ENCODE data around the gene NPTN. TPM values are rescaled to one million over a fixed set of nuclear protein-coding genes. Genes with fewer than 3 reads are reported as not detected.

NPTN gene
- total RNA-seq, 2 donors from 2014 or later, result 85.4 to 110 TPM

DNA sequence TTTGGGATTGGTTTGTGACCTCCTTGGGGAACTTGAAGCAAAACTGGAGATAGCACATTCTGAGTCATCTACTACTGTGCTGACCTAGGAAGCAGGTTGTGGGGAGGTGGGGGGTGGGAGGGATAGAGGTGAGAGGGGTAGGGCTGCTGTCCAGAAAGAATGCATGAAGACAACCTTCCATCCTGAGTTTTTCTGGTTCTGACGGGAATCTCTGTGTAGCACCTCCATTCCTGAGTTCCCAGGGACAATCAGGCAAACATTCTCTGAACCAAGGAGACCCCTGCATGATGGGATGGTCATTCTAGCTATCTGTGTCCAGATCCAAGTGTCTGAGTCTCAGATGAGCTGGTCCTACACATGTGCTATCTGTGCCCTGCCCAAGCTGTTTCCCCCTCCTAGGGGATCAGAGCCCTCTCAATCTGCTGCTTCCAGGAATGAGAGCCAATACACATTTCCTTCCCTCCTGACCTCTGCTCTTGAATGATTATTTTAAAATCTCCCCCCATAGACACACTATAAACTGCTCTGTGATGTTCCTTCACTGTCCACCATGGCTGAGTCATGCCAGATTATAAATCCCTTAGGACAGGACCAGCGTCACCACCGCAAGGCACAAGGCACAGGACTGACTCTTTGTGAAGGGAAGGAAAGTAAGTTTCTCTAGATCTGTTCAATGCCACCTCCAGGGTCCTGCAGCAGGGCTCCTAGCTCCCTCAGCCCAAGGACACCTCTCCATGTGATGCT is 48.8 kb upstream of the NPTN start:
- TF ChIP-seq, protein P1, sequence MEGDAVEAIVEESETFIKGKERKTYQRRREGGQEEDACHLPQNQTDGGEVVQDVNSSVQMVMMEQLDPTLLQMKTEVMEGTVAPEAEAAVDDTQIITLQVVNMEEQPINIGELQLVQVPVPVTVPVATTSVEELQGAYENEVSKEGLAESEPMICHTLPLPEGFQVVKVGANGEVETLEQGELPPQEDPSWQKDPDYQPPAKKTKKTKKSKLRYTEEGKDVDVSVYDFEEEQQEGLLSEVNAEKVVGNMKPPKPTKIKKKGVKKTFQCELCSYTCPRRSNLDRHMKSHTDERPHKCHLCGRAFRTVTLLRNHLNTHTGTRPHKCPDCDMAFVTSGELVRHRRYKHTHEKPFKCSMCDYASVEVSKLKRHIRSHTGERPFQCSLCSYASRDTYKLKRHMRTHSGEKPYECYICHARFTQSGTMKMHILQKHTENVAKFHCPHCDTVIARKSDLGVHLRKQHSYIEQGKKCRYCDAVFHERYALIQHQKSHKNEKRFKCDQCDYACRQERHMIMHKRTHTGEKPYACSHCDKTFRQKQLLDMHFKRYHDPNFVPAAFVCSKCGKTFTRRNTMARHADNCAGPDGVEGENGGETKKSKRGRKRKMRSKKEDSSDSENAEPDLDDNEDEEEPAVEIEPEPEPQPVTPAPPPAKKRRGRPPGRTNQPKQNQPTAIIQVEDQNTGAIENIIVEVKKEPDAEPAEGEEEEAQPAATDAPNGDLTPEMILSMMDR (conservative IDR thresholded peaks at IDR 0.05), result no peak
- Histone ChIP-seq H3K27me3 (ENCODE audit: control insufficient read depth, insufficient read depth, low read length, poor library complexity, severe bottlenecking) (peaks cover 39% of the 10 kb centered on the region), H3K4me1 (ENCODE audit: control insufficient read depth, insufficient read depth, low read length) (peaks cover 4% of the 10 kb centered on the region), H3K9ac (ENCODE audit: extremely low read depth, low read length, poor library complexity, severe bottlenecking) (no peak overlapping the region), H3K9me3 (ENCODE audit: control insufficient read depth, low read length) (no peaks in the 10 kb centered on the region), H3K27ac (ENCODE audit: low read depth, low read length) (no peak overlapping the region), H3K4me3 (ENCODE audit: low read length) (no peak overlapping the region), H3K36me3 (ENCODE audit: control insufficient read depth, insufficient read depth, low read length) (no peaks in the 10 kb centered on the region)
- Mint-ChIP-seq H3K36me3 (ENCODE audit: low read depth) (no peaks in the 10 kb centered on the region), H3K27ac (no peak overlapping the region), H3K27me3 (ENCODE audit: insufficient read depth) (peaks cover 22% of the 10 kb centered on the region), H3K9me3 (no peaks in the 10 kb centered on the region), H3K4me1 (peaks cover 19% of the 10 kb centered on the region), H3K4me3 (no peak overlapping the region)
- 71 to 95% methylated on average over 1 to 3 of the region's 3 CpGs for WGBS, 2 experiments (ENCODE audit: insufficient coverage in 1 of 2, insufficient read length in 1 of 2)
- no peak for DNase-seq

DNA sequence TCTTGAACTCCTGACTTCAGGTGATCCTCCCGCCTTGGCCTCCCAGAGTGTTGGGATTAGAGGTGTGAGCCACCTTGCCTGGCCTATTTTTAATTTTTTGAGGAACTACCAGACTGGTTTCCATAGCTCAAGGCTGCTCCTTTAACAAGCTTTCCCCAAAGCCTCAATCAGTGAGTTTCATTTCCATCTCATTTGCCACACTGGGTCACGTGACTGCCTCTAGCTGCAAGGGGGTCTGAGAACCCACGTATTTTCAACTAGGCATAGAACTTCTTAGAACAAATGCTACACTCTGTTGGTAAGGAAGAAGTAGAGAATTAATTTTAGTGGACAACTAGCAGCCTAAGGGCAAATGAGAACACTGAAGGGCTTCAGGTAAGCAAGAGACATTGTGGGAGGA is 47.9 kb upstream of the NPTN start:
- TF ChIP-seq, protein P1 (conservative IDR thresholded peaks at IDR 0.05), result no peak
- H3K27me3 Mint-ChIP-seq (ENCODE audit: insufficient read depth), result peaks cover 22% of the 10 kb centered on the region
- H3K4me3 ChIP-seq (ENCODE audit: low read length), result no peak overlapping the region
- H3K36me3 Mint-ChIP-seq (ENCODE audit: low read depth), result no peaks in the 10 kb centered on the region
- H3K4me1 ChIP-seq (ENCODE audit: control insufficient read depth, insufficient read depth, low read length), result peaks cover 3% of the 10 kb centered on the region
- no peaks in the 10 kb centered on the region for H3K9me3 Mint-ChIP-seq
- H3K36me3 ChIP-seq (ENCODE audit: control insufficient read depth, insufficient read depth, low read length), result no peaks in the 10 kb centered on the region
- no peak overlapping the region for H3K9ac ChIP-seq (ENCODE audit: extremely low read depth, low read length, poor library complexity, severe bottlenecking)
- H3K27ac ChIP-seq (ENCODE audit: low read depth, low read length), result no peak overlapping the region
- H3K9me3 ChIP-seq (ENCODE audit: control insufficient read depth, low read length), result no peaks in the 10 kb centered on the region
- no peak for DNase-seq
- H3K27ac Mint-ChIP-seq, result no peak overlapping the region
- H3K27me3 ChIP-seq (ENCODE audit: control insufficient read depth, insufficient read depth, low read length, poor library complexity, severe bottlenecking), result peaks cover 47% of the 10 kb centered on the region
- WGBS, 2 experiments (ENCODE audit: insufficient coverage in 1 of 2, insufficient read length in 1 of 2), result 73 to 87% methylated on average over 3 of the region's 3 CpGs
- H3K4me3 Mint-ChIP-seq, result no peak overlapping the region
- peaks cover 11% of the 10 kb centered on the region for H3K4me1 Mint-ChIP-seq

- Histone ChIP-seq H3K4me3 (ENCODE audit: low read length) (no peak overlapping the region), H3K36me3 (ENCODE audit: control insufficient read depth, insufficient read depth, low read length) (no peaks in the 10 kb centered on the region), H3K4me1 (ENCODE audit: control insufficient read depth, insufficient read depth, low read length) (peaks cover 3% of the 10 kb centered on the region), H3K27ac (ENCODE audit: low read depth, low read length) (no peak overlapping the region), H3K27me3 (ENCODE audit: control insufficient read depth, insufficient read depth, low read length, poor library complexity, severe bottlenecking) (peaks cover 47% of the 10 kb centered on the region), H3K9ac (ENCODE audit: extremely low read depth, low read length, poor library complexity, severe bottlenecking) (no peak overlapping the region), H3K9me3 (ENCODE audit: control insufficient read depth, low read length) (no peaks in the 10 kb centered on the region)
- H3K4me3 Mint-ChIP-seq, result no peak overlapping the region
- H3K4me1 Mint-ChIP-seq, result peaks cover 6% of the 10 kb centered on the region
- no peak overlapping the region for H3K27ac Mint-ChIP-seq
- TF ChIP-seq, protein P1 (conservative IDR thresholded peaks at IDR 0.05), result no peak
- no peak for DNase-seq
- H3K27me3 Mint-ChIP-seq (ENCODE audit: insufficient read depth), result peaks cover 22% of the 10 kb centered on the region
- no peaks in the 10 kb centered on the region for H3K9me3 Mint-ChIP-seq
- WGBS, 2 experiments (ENCODE audit: insufficient coverage in 1 of 2, insufficient read length in 1 of 2), result 90 to 95% methylated on average over 2 of the region's 2 CpGs
- H3K36me3 Mint-ChIP-seq (ENCODE audit: low read depth), result no peaks in the 10 kb centered on the region
Measured at GRCh38 chr15:73680549-73680948, 47.4 kb upstream of the NPTN start.

Data from endodermal cell (in vitro differentiated cells).